RPMI8226 (cell line): ENCODE data around the gene DLG1.
"Not testable (repeated sequence)": the region's sequence is repeated elsewhere in the genome, so short reads cannot be mapped to it uniquely, and the experiment has no call there.

Experiments
- DNase-seq: peaks from one replicate; pipeline ENCODE4 v3.0.0-alpha.2; 2015

DLG1 gene

GRCh38 chr3:197239857-197240256 lies 58.6 kb downstream of the DLG1 start:
- no peak for DNase-seq

GRCh38 chr3:197238842-197239241 lies 59.6 kb downstream of the DLG1 start:
- no peak for DNase-seq

DNA sequence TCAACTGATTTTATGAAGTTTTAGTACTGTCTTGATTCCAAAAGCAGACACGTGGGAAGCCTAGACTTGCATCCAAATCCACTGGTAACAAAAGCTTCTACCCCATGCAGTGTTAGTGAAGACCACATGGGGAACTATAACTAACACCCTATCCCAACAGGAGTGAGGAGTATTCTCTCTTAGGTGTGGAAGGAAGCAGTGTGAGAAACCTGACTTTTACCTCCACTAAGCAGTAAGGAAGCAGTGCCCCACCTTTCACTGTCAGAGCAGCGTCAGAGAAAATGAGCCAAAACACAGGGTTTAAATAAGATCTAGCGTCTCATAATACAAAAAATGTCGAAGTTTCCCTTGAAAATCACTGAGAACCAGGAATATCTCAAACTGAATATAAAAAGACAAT lies 60.5 kb downstream of the DLG1 start:
- DNase-seq, result no peak

DNA sequence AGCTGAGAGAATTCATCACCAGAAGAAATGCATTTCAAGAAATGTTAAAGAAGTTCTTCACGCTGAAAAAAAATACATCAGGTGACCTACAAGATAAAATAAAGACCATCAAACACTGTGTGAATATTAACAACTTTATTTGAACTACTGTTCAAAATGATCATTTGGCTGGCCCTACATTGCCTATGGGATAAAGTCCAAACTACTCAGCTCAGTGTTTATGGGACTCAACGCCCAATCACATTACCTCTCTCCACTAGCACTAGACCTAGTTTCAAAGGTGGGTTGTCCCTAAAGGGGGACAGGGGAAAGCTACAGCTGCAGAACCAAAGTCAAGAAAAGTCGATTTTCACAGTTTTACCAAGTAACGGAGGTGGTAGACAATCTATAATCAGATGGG lies 62.0 kb downstream of the DLG1 start:
- no peak for DNase-seq

GRCh38 chr3:197234947-197235914 lies 63.2 kb downstream of the DLG1 start:
- DNase-seq, result no peak

DNA sequence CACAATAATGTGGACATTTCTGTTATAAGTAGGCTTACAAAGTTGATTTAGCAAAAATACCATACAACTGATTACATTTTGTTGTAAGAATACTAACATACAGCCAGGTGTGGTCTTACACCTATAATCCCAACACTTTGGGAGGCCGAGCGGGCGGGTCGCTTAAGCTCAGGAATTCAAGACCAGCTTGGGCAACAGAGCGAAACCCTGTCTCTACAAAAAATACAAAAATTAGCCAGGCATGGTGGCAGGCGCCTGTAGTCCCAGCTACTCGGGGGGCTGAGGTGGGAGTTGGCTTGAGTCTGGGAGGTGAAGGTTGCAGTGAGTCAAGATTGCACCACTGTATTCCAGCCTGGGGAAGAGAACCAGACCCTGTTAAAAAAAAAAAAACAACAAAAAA lies 67.1 kb downstream of the DLG1 start:
- no peak for DNase-seq

GRCh38 chr3:197229836-197230235 lies 68.6 kb downstream of the DLG1 start:
- DNase-seq, result no peak

DNA sequence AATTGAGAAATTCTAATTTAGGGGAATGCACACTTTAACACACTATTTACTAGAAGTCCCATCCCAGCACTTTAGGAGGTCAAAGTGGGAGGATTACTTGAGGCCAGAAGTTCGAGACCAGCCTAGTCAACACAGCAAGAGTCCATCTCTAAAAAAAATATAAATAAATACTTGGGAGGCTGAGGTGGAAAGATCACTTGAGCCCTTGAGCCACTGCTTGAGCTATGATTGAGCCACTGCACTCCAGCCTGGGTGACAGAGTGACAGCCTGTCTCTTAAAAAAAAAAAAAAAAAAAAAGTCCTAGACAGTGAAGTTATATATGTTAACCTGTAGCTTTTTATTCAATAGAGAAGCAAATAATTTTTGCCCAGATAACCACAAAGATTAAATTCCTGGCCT lies 69.2 kb downstream of the DLG1 start:
- no peak for DNase-seq

DNA sequence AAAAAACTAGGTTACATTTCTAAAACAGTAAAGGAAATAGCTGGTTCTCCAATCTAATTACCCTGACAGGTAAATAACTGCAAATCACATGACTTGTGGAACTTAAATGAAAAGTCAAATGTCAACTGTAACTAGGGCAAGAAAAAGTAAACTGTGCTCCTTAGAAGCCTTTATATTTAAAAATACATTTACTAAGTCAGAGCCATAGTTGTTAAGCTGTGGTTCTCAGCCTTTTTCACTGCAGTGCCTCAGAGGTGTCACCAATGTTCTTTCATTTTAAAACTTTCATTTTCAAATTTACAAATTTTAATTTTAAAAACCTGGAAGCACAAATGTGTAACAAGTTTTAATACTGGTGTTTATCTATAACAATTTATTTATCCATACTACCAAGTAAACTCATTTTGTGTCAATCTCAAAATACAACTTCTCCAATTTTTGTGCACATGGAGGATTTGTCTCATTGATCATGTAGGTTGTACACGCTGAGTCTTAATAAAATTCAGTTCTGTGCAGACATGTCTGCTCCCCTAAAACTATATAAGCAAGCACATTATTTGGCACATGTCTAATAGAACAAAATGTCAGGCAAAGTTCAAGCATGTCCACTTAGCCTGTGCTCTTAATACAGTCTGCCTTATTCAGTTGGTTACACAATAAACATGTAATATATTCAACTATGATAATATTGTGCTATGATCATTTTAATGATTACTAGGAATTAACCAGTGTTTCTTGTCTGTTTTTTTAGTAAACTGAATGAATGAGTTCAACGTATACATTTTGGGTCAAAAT lies 70.4 kb downstream of the DLG1 start:
- no peak for DNase-seq

DNA sequence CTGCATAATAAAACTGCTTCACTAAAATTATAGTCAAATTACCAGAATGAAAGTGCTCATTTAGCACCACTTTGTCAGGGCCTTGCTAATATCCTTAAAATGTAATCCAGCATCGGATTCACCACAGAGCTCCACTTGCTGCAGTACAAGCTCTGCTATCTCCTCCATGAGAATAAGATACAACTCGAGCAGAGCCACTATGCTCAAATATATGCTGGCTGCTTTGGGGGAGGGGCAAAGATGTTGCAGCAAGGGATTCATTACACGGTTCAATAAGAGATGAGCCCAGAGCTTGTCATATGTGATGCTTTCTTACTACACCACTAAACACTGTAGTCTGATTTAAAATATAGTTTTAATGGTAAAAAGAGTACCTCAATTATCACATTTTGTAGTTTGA lies 72.2 kb downstream of the DLG1 start:
- no peak for DNase-seq

- DNase-seq, result no peak
Observed at GRCh38 chr3:197225579-197225978, 72.8 kb downstream of the DLG1 start.

GRCh38 chr3:197224034-197224444 lies 74.4 kb downstream of the DLG1 start:
- DNase-seq, result peak; percentile 59

DNA sequence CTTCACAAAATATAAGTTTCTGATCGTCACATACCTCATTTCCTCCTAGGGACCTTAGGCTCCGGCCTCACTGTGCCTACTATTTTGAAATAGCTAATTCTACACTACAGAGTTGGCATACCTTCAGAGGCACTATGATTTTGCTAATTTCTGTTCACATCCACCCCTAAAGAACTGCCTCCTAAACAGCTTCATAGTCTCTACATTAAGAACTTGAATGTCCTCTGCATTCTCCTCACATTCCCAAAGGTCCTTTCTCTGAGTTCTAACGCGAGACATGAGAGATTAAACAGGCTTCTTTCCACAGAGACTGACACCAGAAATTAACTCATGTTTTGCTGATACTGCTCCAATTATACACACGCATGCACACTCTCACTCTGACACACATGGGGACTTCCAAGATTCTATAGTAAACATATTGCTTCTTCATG lies 75.5 kb downstream of the DLG1 start:
- no peak for DNase-seq

- DNase-seq, result no peak
Observed at GRCh38 chr3:197219619-197220018, 78.8 kb downstream of the DLG1 start.

DNA sequence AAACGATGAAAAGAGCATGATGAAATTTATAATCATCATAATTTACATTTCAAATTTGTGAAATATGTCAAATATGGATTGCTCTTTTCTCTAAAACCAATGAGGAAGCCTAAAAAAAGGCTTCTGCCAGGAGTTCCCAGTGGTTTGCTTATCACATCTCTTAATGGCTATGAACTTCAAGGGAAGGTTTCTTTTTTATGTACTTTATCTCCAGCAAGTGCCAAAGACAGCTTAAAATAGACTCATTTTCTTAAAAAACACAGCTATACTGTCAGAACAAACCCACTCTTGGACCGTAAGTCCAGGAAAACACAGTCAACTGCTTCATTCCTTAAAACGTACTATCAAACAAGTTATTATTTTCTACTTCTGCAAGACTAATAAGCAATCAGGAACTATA lies 80.2 kb downstream of the DLG1 start:
- no peak for DNase-seq

DNA sequence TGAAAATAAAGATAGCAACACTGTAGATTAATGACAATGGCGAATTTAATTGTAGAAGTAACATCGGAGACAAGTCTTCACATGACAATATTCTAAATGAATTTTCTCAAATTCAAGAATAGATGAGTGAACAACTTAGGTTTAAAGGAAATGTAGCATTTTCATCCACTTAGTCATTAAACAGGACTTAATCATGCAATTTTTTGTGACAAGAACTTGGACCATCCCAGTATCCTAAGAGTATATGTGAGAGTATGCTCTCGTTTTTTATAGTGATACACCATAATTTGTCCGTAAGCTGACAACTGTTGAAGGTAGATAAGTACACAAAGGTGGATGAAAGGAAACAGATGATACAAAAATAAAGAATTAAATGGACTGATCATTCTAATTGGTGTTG lies 81.5 kb downstream of the DLG1 start:
- no peak for DNase-seq

- DNase-seq, result no peak
Observed at GRCh38 chr3:197216169-197216860, 82.1 kb downstream of the DLG1 start.

DNA sequence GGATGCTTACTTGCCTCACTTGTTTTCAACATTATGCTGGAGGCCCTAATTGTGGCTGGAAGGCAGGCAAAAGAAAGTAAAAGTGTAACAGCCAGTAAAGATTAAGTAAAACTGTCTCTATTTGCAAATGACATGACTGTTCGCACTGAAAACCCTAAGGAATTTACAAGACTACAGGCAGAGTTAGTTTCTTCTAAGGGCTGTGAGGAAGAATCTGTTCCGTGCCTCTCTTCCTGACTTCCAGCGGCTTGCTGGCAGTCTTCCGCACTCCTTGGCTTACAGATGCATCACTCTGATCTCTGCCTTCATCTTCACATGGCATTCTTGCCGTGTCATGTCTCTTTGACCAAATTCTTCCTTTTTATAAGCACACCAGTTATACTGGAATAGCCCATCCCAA lies 86.1 kb downstream of the DLG1 start:
- no peak for DNase-seq

GRCh38 chr3:197211698-197212097 lies 86.7 kb downstream of the DLG1 start:
- not testable (repeated sequence) for DNase-seq

GRCh38 chr3:197209366-197210260 lies 88.8 kb downstream of the DLG1 start:
- DNase-seq, result no peak

- DNase-seq, result no peak
Observed at GRCh38 chr3:197206913-197207312, 91.5 kb downstream of the DLG1 start.

DNA sequence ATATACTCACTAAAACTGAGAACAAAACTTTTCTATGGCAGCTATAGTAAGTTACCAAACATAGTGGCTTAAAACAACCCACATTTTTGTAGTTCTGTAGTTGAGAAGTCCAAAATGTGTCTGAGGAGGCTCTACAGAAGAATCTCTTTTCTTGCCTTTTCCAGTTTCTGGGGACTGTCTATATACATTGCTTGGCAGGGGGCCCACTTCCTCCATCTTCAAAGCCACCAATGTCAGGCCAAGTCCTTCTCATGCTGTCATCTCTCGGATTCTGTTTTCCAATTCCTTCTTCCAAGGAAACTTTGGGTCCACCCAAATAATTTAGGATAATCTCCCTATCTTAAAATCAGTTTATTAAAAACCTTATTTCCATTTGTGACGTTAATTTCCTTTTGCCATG lies 92.7 kb downstream of the DLG1 start:
- no peak for DNase-seq
